Osteoblast (primary cell): Measurements from ENCODE around the gene USP4. TPM values are rescaled to one million over a fixed set of nuclear protein-coding genes. Genes with fewer than 3 reads are reported as not detected.
"Not testable (repeated sequence)": the region's sequence is repeated elsewhere in the genome, so short reads cannot be mapped to it uniquely, and the experiment has no call there.

ENCODE experiments used
- DNase-seq: peaks from one replicate; pipeline ENCODE4 v3.0.0; 2011; ENCODE audit warnings: low spot score, mixed read lengths; ENCODE audit not compliant: insufficient read length; ENCODE audit errors: missing footprints
- H2AFZ ChIP-seq: 2 replicates; pipeline ENCODE4 v1.6.0; 2011; ENCODE audit warnings: mild to moderate bottlenecking, low read length
- H3K27ac ChIP-seq: 2 replicates; pipeline ENCODE4 v1.5.1; 2011; ENCODE audit warnings: mild to moderate bottlenecking, low read depth, low read length, moderate library complexity
- H3K27me3 ChIP-seq: 2 replicates; pipeline ENCODE4 v1.6.0; 2012; ENCODE audit warnings: mild to moderate bottlenecking, control low read depth, inconsistent platforms, low read length, moderate library complexity; ENCODE audit not compliant: insufficient read depth
- H3K36me3 ChIP-seq: 2 replicates; pipeline ENCODE4 v1.5.1; 2011; ENCODE audit warnings: mild to moderate bottlenecking, low read length, control low read depth, moderate library complexity; ENCODE audit not compliant: insufficient read depth
- H3K4me1 ChIP-seq: 2 replicates; pipeline ENCODE4 v1.5.1; 2011; ENCODE audit warnings: mild to moderate bottlenecking, low read length, control low read depth, moderate library complexity; ENCODE audit not compliant: insufficient read depth
- H3K4me2 ChIP-seq: 2 replicates; pipeline ENCODE4 v1.6.0; 2011; ENCODE audit warnings: mild to moderate bottlenecking, low read length; ENCODE audit not compliant: insufficient read depth
- H3K4me3 ChIP-seq: fragments of 200-600 bp; sonication (generic); 3 replicates; pipeline ENCODE4 v1.5.1; 2012; ENCODE audit warnings: mild to moderate bottlenecking, low read length, inconsistent platforms; ENCODE audit not compliant: insufficient read depth
- H3K79me2 ChIP-seq: 2 replicates; pipeline ENCODE4 v1.6.0; 2012; ENCODE audit warnings: mild to moderate bottlenecking, low read length, control low read depth, inconsistent platforms; ENCODE audit not compliant: insufficient read depth
- H3K9me3 ChIP-seq: 2 replicates; pipeline ENCODE4 v1.5.1; 2011; ENCODE audit warnings: low read depth, low read length, control low read depth
- H4K20me1 ChIP-seq: 2 replicates; pipeline ENCODE4 v1.6.0; 2012; ENCODE audit warnings: mild to moderate bottlenecking, low read length, control low read depth; ENCODE audit not compliant: insufficient read depth
- small RNA-seq: library from RNA; depleted of rRNA; stranded (forward); fragments of <200 nt; gene quantifications from one replicate; pipeline ENCODE3, GENCODE V24; 2012
- total RNA-seq: library from RNA; depleted of rRNA; stranded (reverse); fragments of >200 nt; gene quantifications from 2 replicates; pipeline ENCODE4 v1.2.3, GENCODE V29; 2012
- TF ChIP-seq, protein P1 (sequence below): IDR thresholded peaks from 2 replicates; pipeline ENCODE4 v1.5.1; 2011; ENCODE audit warnings: mild to moderate bottlenecking, low read depth, low read length, moderate library complexity; ENCODE audit errors: extremely low read depth

Gene USP4
- total RNA-seq, 1 donor = 22.1 TPM

DNA sequence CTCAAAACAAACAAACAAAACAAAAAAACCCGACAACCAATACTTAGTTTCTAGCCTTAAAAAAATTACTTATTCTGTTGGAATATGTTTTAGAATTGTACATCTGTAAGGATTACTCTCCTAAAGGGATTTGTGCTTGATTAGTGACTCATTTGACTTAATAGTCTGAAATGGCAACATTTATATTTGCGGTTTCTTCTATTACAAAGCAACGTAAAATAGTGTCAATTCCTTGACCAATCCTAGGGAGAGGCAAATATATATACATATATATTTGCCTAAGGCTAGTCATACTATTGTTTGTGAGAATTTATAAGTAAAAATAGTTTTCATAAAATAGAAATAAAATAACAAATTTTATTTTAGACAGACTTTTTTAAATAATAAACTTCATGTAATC, 102.5 kb downstream of the USP4 start:
- Histone ChIP-seq H3K79me2 (peaks cover 3% of the 10 kb centered on the region), H3K9me3 (peaks cover 3% of the 10 kb centered on the region), H3K4me1 (no peaks in the 10 kb centered on the region), H3K4me2 (no peak overlapping the region), H2AFZ (no peak overlapping the region), H4K20me1 (no peaks in the 10 kb centered on the region), H3K4me3 (no peak overlapping the region), H3K27ac (no peak overlapping the region), H3K36me3 (peaks cover 4% of the 10 kb centered on the region), H3K27me3 (no peaks in the 10 kb centered on the region)
- TF ChIP-seq, protein P1, sequence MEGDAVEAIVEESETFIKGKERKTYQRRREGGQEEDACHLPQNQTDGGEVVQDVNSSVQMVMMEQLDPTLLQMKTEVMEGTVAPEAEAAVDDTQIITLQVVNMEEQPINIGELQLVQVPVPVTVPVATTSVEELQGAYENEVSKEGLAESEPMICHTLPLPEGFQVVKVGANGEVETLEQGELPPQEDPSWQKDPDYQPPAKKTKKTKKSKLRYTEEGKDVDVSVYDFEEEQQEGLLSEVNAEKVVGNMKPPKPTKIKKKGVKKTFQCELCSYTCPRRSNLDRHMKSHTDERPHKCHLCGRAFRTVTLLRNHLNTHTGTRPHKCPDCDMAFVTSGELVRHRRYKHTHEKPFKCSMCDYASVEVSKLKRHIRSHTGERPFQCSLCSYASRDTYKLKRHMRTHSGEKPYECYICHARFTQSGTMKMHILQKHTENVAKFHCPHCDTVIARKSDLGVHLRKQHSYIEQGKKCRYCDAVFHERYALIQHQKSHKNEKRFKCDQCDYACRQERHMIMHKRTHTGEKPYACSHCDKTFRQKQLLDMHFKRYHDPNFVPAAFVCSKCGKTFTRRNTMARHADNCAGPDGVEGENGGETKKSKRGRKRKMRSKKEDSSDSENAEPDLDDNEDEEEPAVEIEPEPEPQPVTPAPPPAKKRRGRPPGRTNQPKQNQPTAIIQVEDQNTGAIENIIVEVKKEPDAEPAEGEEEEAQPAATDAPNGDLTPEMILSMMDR = no peak
- no peak for DNase-seq

DNA sequence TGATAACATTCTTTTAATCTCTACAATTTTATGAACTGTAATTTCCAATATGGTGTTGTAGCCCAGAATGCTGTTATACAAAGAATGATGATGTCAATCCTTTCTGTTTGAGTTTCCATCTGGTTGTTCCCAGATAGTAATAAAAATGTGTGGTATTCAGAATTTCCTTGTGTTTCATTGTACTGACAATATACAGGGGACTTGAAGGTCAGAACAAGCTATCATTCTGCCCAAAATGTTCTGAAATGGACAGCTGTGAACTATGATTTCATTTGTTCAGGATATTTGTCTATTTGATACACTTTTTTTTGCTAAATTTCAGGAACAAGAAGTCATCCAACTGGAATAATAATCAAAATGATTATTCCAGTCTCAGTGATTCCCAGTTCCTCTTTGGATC, 103.6 kb downstream of the USP4 start:
- TF ChIP-seq, protein P1 = no peak
- Histone ChIP-seq H3K4me3 (no peak overlapping the region), H4K20me1 (no peaks in the 10 kb centered on the region), H3K27ac (no peak overlapping the region), H2AFZ (no peak overlapping the region), H3K27me3 (no peaks in the 10 kb centered on the region), H3K9me3 (peaks cover 3% of the 10 kb centered on the region), H3K4me1 (no peaks in the 10 kb centered on the region), H3K4me2 (no peak overlapping the region), H3K36me3 (peaks cover 4% of the 10 kb centered on the region), H3K79me2 (peaks cover 3% of the 10 kb centered on the region)
- DNase-seq = no peak

- H3K36me3 ChIP-seq, H3K9me3 ChIP-seq, H2AFZ ChIP-seq, H3K4me3 ChIP-seq, DNase-seq, H3K27ac ChIP-seq, H3K4me1 ChIP-seq, H3K4me2 ChIP-seq, H3K79me2 ChIP-seq, H3K27me3 ChIP-seq, H4K20me1 ChIP-seq: not testable (repeated sequence)
Measured at GRCh38 chr3:49228817-49229216, 111.0 kb downstream of the USP4 start.

Small RNA genes lying within 50 kb of the gene (small RNA-seq; reads per million reads assigned to genes)
- gene AC121247.2 (not detected), gene MIR4271 (not detected), gene RF00019 (not detected)

Other genes with a start within 250 kb of the USP4 start
- gene QRICH1, start 246.0 kb downstream of the USP4 start, total RNA-seq = 136 and 167 TPM in 2 replicates
- gene QARS1, start 235.3 kb downstream of the USP4 start, total RNA-seq = 360 and 416 TPM in 2 replicates
- gene USP19, start 219.2 kb downstream of the USP4 start, total RNA-seq = 37.1 and 49.6 TPM in 2 replicates
- 355 and 450 TPM in 2 replicates for gene LAMB2, start 207.0 kb downstream of the USP4 start, total RNA-seq
- gene CCDC71, start 173.7 kb downstream of the USP4 start, total RNA-seq = 19.2 and 22.8 TPM in 2 replicates
- gene KLHDC8B, start 168.5 kb downstream of the USP4 start, total RNA-seq = 16.6 and 18.3 TPM in 2 replicates
- gene C3orf62, start 62.8 kb downstream of the USP4 start, total RNA-seq = 1.8 and 3.6 TPM in 2 replicates
- 174 and 183 TPM in 2 replicates for gene GPX1, start 18.3 kb upstream of the USP4 start, total RNA-seq
- 860 and 899 TPM in 2 replicates for gene RHOA, start 71.9 kb upstream of the USP4 start, total RNA-seq
- gene TCTA, start 72.4 kb upstream of the USP4 start, total RNA-seq = 35.8 and 37.4 TPM in 2 replicates
- 1.1 and 1.2 TPM in 2 replicates for gene AMT, start 82.4 kb upstream of the USP4 start, total RNA-seq
- gene NICN1, start 89.3 kb upstream of the USP4 start, total RNA-seq = 3.8 and 4.7 TPM in 2 replicates
- gene DAG1, start 130.2 kb upstream of the USP4 start, total RNA-seq = 55.4 and 58.3 TPM in 2 replicates
- under 0.01 and 0.29 TPM in 2 replicates for gene BSN, start 214.4 kb upstream of the USP4 start, total RNA-seq